HepG2 (cell line): ENCODE data around the gene ANKRD22. TPM values are rescaled to one million over a fixed set of nuclear protein-coding genes. Genes with fewer than 3 reads are reported as not detected.

Experiments
- ATAC-seq: fragments of 200-7000 bp; cut with Tn5 transposase; 3 replicates; pipeline ENCODE4 v1.9.1; 2020; ENCODE audit warnings: mild to moderate bottlenecking, moderate library complexity
- BruUV-seq: library from RNA; stranded (reverse); fragments of 400-500 nt; replicated peaks from 2 replicates; lab custom pipeline; 2021; lab: Mats Ljungman, UMichigan
- CTCF ChIA-PET: fragments of 300-600 bp; formaldehyde crosslinking; extraction: SDS; loops from one replicate; lab custom pipeline; 2021; ENCODE audit warnings: low total read pairs, inconsistent platforms, low intra/inter-chr PET ratio; lab: Yijun Ruan, JAX
- POLR2A ChIA-PET: fragments of 350-600 bp; sonication (Branson Sonifier 250); formaldehyde crosslinking; loops from one replicate; lab custom pipeline; 2020; ENCODE audit warnings: antibody characterized with exemption, inconsistent platforms; lab: Yijun Ruan, JAX
- DNase-seq: peaks from one replicate; pipeline ENCODE4 v3.0.0-alpha.2; 2015; ENCODE audit warnings: low spot score
- FAIRE-seq: peaks from 3 replicates; lab custom pipeline; 2011; peaks lifted over from hg19 to GRCh38; lab: Jason Lieb, UNC
- H2AFZ ChIP-seq: one replicate; pipeline ENCODE4 v1.6.1; 2011; ENCODE audit warnings: low read length, inconsistent platforms
- H3K27ac ChIP-seq: fragments of 300-600 bp; 3 replicates; pipeline ENCODE4 v1.8.0; 2011; ENCODE audit warnings: mixed run types, mild to moderate bottlenecking, mixed read lengths, low read length, inconsistent platforms; ENCODE audit not compliant: insufficient read depth; ENCODE audit errors: extremely low read length
- H3K27me3 ChIP-seq, 2 experiments: fragments of 200-600 bp in 1 of 2; 2 replicates in 1 of 2; 3 replicates in 1 of 2; pipeline versions ENCODE4 v1.6.0 to v1.8.0; 2011; ENCODE audit warnings: low read length in 2 of 2, mild to moderate bottlenecking in 2 of 2, moderate library complexity in 2 of 2, inconsistent platforms in 1 of 2; ENCODE audit not compliant: insufficient read depth in 2 of 2, control insufficient read depth in 1 of 2
- H3K36me3 ChIP-seq, 2 experiments: fragments of 200-600 bp in 1 of 2; replicated peaks in 1 of 2; 2 replicates in 1 of 2; 3 replicates in 1 of 2; pipeline versions ENCODE4 v1.5.1 to v1.8.0; 2011; ENCODE audit warnings: low read length in 2 of 2, inconsistent platforms in 1 of 2; ENCODE audit not compliant: insufficient read depth in 2 of 2, control insufficient read depth in 1 of 2
- H3K4me1 ChIP-seq: 2 replicates; pipeline ENCODE4 v1.5.1; 2012; ENCODE audit warnings: low read length, inconsistent platforms; ENCODE audit not compliant: insufficient read depth
- H3K4me2 ChIP-seq: 2 replicates; pipeline ENCODE4 v1.6.0; 2011; ENCODE audit warnings: low read depth, low read length, inconsistent platforms
- H3K4me3 ChIP-seq, 3 experiments: fragments of 200-600 bp in 1 of 3; sonication (generic), shearing (Covaris generic) in 1 of 3; replicated peaks in 1 of 3; 2 replicates each; pipeline ENCODE4 v1.5.1; 2011 to 2016; ENCODE audit warnings: low read length in 3 of 3, inconsistent platforms in 2 of 3, low read depth in 2 of 3, mild to moderate bottlenecking in 2 of 3, control low read depth in 1 of 3, mixed read lengths in 1 of 3; ENCODE audit not compliant: insufficient read depth in 1 of 3
- H3K79me2 ChIP-seq: one replicate; pipeline ENCODE4 v1.6.1; 2011; ENCODE audit warnings: low read length, inconsistent platforms; ENCODE audit not compliant: insufficient read depth
- H3K9ac ChIP-seq: 2 replicates; pipeline ENCODE4 v1.6.0; 2011; ENCODE audit warnings: mild to moderate bottlenecking, low read depth, low read length, inconsistent platforms; ENCODE audit not compliant: insufficient read depth
- H3K9me3 ChIP-seq: 2 replicates; pipeline ENCODE4 v1.5.1; 2012; ENCODE audit warnings: mild to moderate bottlenecking, low read length
- H4K20me1 ChIP-seq: 2 replicates; pipeline ENCODE4 v1.6.0; 2011; ENCODE audit warnings: inconsistent platforms, mild to moderate bottlenecking, low read length, moderate library complexity; ENCODE audit not compliant: insufficient read depth
- BRF2 ChIP-seq: sonication (generic); formaldehyde crosslinking; IDR thresholded peaks from 2 replicates; pipeline ENCODE4 v1.8.1; 2022; ENCODE audit warnings: mild to moderate bottlenecking, missing genetic modification reagents
- ERF ChIP-seq: IDR thresholded peaks from 2 replicates; pipeline ENCODE4 v1.6.1; 2018; ENCODE audit warnings: missing biosample characterization, missing genetic modification reagents
- NFE2 ChIP-seq: sonication (generic); formaldehyde crosslinking; IDR thresholded peaks from 2 replicates; pipeline ENCODE4 v1.4.0; 2020; ENCODE audit warnings: missing genetic modification reagents
- RFX3 ChIP-seq: IDR thresholded peaks from 2 replicates; pipeline ENCODE4 v1.6.1; 2016; ENCODE audit warnings: missing biosample characterization, missing genetic modification reagents
- SIN3A ChIP-seq: IDR thresholded peaks from 2 replicates; pipeline ENCODE4 v1.6.1; 2011; ENCODE audit warnings: low read depth, mild to moderate bottlenecking, control low read depth, low read length, borderline replicate concordance
- ZC3H13 ChIP-seq: sonication (generic); formaldehyde crosslinking; IDR thresholded peaks from 2 replicates; pipeline ENCODE4 v1.8.1; 2023; ENCODE audit warnings: mild to moderate bottlenecking, missing genetic modification reagents, moderate library complexity
- ZFP1 ChIP-seq: IDR thresholded peaks from 2 replicates; pipeline ENCODE4 v1.6.1; 2016
- ZIK1 ChIP-seq: sonication (generic); formaldehyde crosslinking; IDR thresholded peaks from 2 replicates; pipeline ENCODE4 v1.5.0; 2020; ENCODE audit warnings: mild to moderate bottlenecking, low read depth, missing genetic modification reagents, borderline replicate concordance
- ZNF121 ChIP-seq: sonication (generic); formaldehyde crosslinking; IDR thresholded peaks from 2 replicates; pipeline ENCODE4 v1.5.0; 2020; ENCODE audit warnings: mild to moderate bottlenecking, missing genetic modification reagents
- ZNF253 ChIP-seq: sonication (generic); formaldehyde crosslinking; IDR thresholded peaks from 2 replicates; pipeline ENCODE4 v1.8.0; 2022; ENCODE audit warnings: mild to moderate bottlenecking, missing genetic modification reagents, borderline replicate concordance
- ZNF503 ChIP-seq: sonication (generic); formaldehyde crosslinking; IDR thresholded peaks from 2 replicates; pipeline ENCODE4 v1.4.0; 2020; ENCODE audit warnings: missing genetic modification reagents
- ZNF576 ChIP-seq: sonication (generic); formaldehyde crosslinking; IDR thresholded peaks from 2 replicates; pipeline ENCODE4 v1.4.0; 2020; ENCODE audit warnings: mild to moderate bottlenecking, missing genetic modification reagents
- ZNF687 ChIP-seq: sonication (generic); formaldehyde crosslinking; IDR thresholded peaks from 2 replicates; pipeline ENCODE4 v1.5.1; 2020; ENCODE audit warnings: mild to moderate bottlenecking, missing genetic modification reagents, moderate library complexity
- ZNF766 ChIP-seq: sonication (generic); formaldehyde crosslinking; IDR thresholded peaks from 2 replicates; pipeline ENCODE4 v1.5.0; 2020; ENCODE audit warnings: missing genetic modification reagents, borderline replicate concordance
- WGBS: methylation state at CpG from one replicate; pipeline ENCODE4 v1.1.6; 2017; ENCODE audit warnings: low lambda C conversion rate; 5-methylcytosine and 5-hydroxymethylcytosine counted together
- in situ Hi-C: cut with HindIII; loops from 2 replicates; pipeline ENCODE4 v1.10.0; 2017; ENCODE audit warnings: low pct_unique_long_range_greater_than_20kb; ENCODE audit not compliant: extremely low pct_ligation_motif_present
- intact Hi-C: fragments of 100-400 bp; cut with micrococcal nuclease; formaldehyde crosslinking; loops from one replicate; pipeline ENCODE4 v1.10.0; 2022; ENCODE audit not compliant: unreplicated experiment
- polyA plus RNA-seq, 8 experiments: library from polyadenylated mRNA; depleted of rRNA in 3 of 8; stranded (reverse) in 7 of 8; unstranded in 1 of 8; fragments of >200 nt; fragmentation: Illumina TruSeq in 4 of 8; extraction: Trizol in 4 of 8; gene quantifications; 2 replicates each; pipeline versions ENCODE4 v1.2.1 to v1.2.3, GENCODE V29; 2011 to 2016; ENCODE audit warnings: low read depth in 4 of 8, missing spikeins in 1 of 8, mixed read lengths in 1 of 8; ENCODE audit not compliant: insufficient read depth in 1 of 8
- total RNA-seq, 5 experiments: library from RNA; depleted of rRNA; stranded (reverse); fragments of >200 nt; fragmentation: Illumina TruSeq; extraction: Trizol; gene quantifications; 2 replicates each; pipeline ENCODE4 v1.2.3, GENCODE V29; 2016; ENCODE audit warnings: low read depth in 1 of 5

Gene ANKRD22
- total and polyA plus RNA-seq, 2 of the 13 experiments (the other 11 are each of a cell fraction or from before 2014, with no cell fraction given), result not detected

- H3K4me3 ChIP-seq, result peak overlapping the region; percentile 65 to 85 (median 67)
- H3K27me3 ChIP-seq, result peaks cover 0 to 15% of the 10 kb centered on the region in 2 experiments; a peak in 1 of 5 replicates
- no peaks in the 10 kb centered on the region for H4K20me1 ChIP-seq
- ATAC-seq (peak; percentile 94), DNase-seq (peak; percentile 36), FAIRE-seq (no peak)
- H3K9me3 ChIP-seq, result no peaks in the 10 kb centered on the region
- no peaks in the 10 kb centered on the region for H3K36me3 ChIP-seq
- peaks cover 20% of the 10 kb centered on the region for H3K4me1 ChIP-seq
- peak overlapping the region; percentile 58 for H3K9ac ChIP-seq
- WGBS, result 0% methylated on average over 9 of the region's 84 CpGs
- H2AFZ ChIP-seq, result peak overlapping the region; percentile 32
- ChIA-PET CTCF (no interaction called here), POLR2A (no interaction called here)
- BruUV-seq, result no TSS peak
- no peaks in the 10 kb centered on the region for H3K79me2 ChIP-seq
- H3K4me2 ChIP-seq, result peak overlapping the region; percentile 91
- peak overlapping the region; percentile 14 for H3K27ac ChIP-seq
- in situ Hi-C loops, result no loop called here
- intact Hi-C loops, result loop anchor here (1.0 to 5.0 kb wide), 4 partner anchors 15 to 142 kb away; no protein-coding TSS in a partner anchor
- TF ChIP-seq ZNF766 (CRISPR knock-in tag), result no peak
- TF ChIP-seq ZNF253 (CRISPR knock-in tag), result peak; percentile 47; the same call in 1 of the 2 replicates
- TF ChIP-seq NFE2 (CRISPR knock-in tag), result no peak
- TF ChIP-seq ZNF121 (CRISPR knock-in tag), result 0 out of 2 replicates have a peak, but pooled peaks have one; percentile 45
- TF ChIP-seq ZC3H13, result no peak
- peak; percentile 40; the same call in 1 of the 2 replicates for TF ChIP-seq BRF2 (CRISPR knock-in tag)
- TF ChIP-seq SIN3A, result no peak; the same call in 1 of the 2 replicates
- 0 out of 2 replicates have a peak, but pooled peaks have one; percentile 6 for TF ChIP-seq ZNF503 (CRISPR knock-in tag)
- no peak; the same call in 1 of the 2 replicates for TF ChIP-seq ZNF576
- TF ChIP-seq ZNF687 (CRISPR knock-in tag), result peak; percentile 96
- no peak for TF ChIP-seq ZFP1 (CRISPR knock-in tag)
- no peak for TF ChIP-seq ZIK1 (CRISPR knock-in tag)
- TF ChIP-seq ERF (CRISPR knock-in tag), result 0 out of 2 replicates have a peak, but pooled peaks have one; percentile 50
- TF ChIP-seq RFX3 (CRISPR knock-in tag), result no peak
Measured at GRCh38 chr10:88880282-88881076, 28.8 kb upstream of the ANKRD22 start.
